Calu3 (cell line): Measurements from ENCODE around the gene LINGO1. TPM values are rescaled to one million over a fixed set of nuclear protein-coding genes. Genes with fewer than 3 reads are reported as not detected.

Experiments used
- BruUV-seq: library from RNA; stranded (reverse); fragments of 400-500 nt; replicated peaks from 2 replicates; lab custom pipeline; 2021; lab: Mats Ljungman, UMichigan
- CTCF ChIA-PET: fragments of 300-600 bp; sonication (Branson Sonifier 250); formaldehyde crosslinking; loops from one replicate; lab custom pipeline; 2022; ENCODE audit warnings: antibody characterized with exemption; lab: Charles Lee
- DNase-seq: peaks from one replicate; pipeline ENCODE4 v3.0.0; 2022
- H3K27ac Mint-ChIP-seq: one replicate; pipeline ENCODE4 v1.8.0; 2022; ENCODE audit warnings: mixed read lengths; ENCODE audit not compliant: unreplicated experiment
- H3K27me3 Mint-ChIP-seq: one replicate; pipeline ENCODE4 v1.8.0; 2022; ENCODE audit warnings: mixed read lengths; ENCODE audit not compliant: unreplicated experiment
- H3K36me3 Mint-ChIP-seq: one replicate; pipeline ENCODE4 v1.8.0; 2022; ENCODE audit warnings: mild to moderate bottlenecking, moderate library complexity, mixed read lengths; ENCODE audit not compliant: insufficient read depth, unreplicated experiment
- H3K4me1 Mint-ChIP-seq: one replicate; pipeline ENCODE4 v1.8.0; 2022; ENCODE audit warnings: mild to moderate bottlenecking, low read depth, mixed read lengths; ENCODE audit not compliant: unreplicated experiment
- H3K4me3 Mint-ChIP-seq: one replicate; pipeline ENCODE4 v1.8.0; 2022; ENCODE audit warnings: mild to moderate bottlenecking, low read depth, moderate library complexity, mixed read lengths; ENCODE audit not compliant: unreplicated experiment
- H3K9me3 Mint-ChIP-seq: one replicate; pipeline ENCODE4 v1.8.0; 2022; ENCODE audit warnings: low read depth, mixed read lengths; ENCODE audit not compliant: unreplicated experiment
- CTCF ChIP-seq: fragments of 200-600 bp; IDR thresholded peaks from one replicate; pipeline ENCODE4 v1.8.0; 2022; ENCODE audit warnings: antibody characterized with exemption; ENCODE audit not compliant: unreplicated experiment
- intact Hi-C: fragments of 100-400 bp; cut with micrococcal nuclease; formaldehyde crosslinking; loops from one replicate; pipeline ENCODE4 v1.10.0; 2022; ENCODE audit not compliant: unreplicated experiment
- total RNA-seq: library from RNA; stranded (reverse); gene quantifications from 2 replicates; pipeline ENCODE4 v1.2.3, GENCODE V29; 2022

The LINGO1 gene
- total RNA-seq, 1 experiment from 2014 or later, result not detected

GRCh38 chr15:77627581-77627980 lies 5.1 kb downstream of the LINGO1 start:
- CTCF ChIA-PET, result no interaction called here
- Mint-ChIP-seq H3K4me1 (no peaks in the 10 kb centered on the region), H3K9me3 (no peaks in the 10 kb centered on the region), H3K27ac (no peak overlapping the region), H3K4me3 (no peak overlapping the region), H3K27me3 (peaks cover 92% of the 10 kb centered on the region), H3K36me3 (no peaks in the 10 kb centered on the region)
- TF ChIP-seq CTCF, result no peak
- no peak for DNase-seq
- no TSS peak for BruUV-seq
- intact Hi-C loops, result no loop called here

- H3K4me1 Mint-ChIP-seq, result no peaks in the 10 kb centered on the region
- intact Hi-C loops, result no loop called here
- H3K9me3 Mint-ChIP-seq, result no peaks in the 10 kb centered on the region
- H3K27me3 Mint-ChIP-seq, result peaks cover 97% of the 10 kb centered on the region
- H3K27ac Mint-ChIP-seq, result no peak overlapping the region
- no peak for DNase-seq
- no peaks in the 10 kb centered on the region for H3K36me3 Mint-ChIP-seq
- CTCF ChIA-PET, result interaction anchor here (1.1 kb wide), 1 partner anchor 10 kb away, joined by 4 read pairs; no protein-coding TSS in a partner anchor
- H3K4me3 Mint-ChIP-seq, result no peak overlapping the region
- TF ChIP-seq CTCF, result no peak
- BruUV-seq, result no TSS peak
Observed at GRCh38 chr15:77627067-77627466, 5.6 kb downstream of the LINGO1 start.

- BruUV-seq, result no TSS peak
- no peak for TF ChIP-seq CTCF
Observed at GRCh38 chr15:77626002-77626401, 6.7 kb downstream of the LINGO1 start.

GRCh38 chr15:77625376-77625775 lies 7.3 kb downstream of the LINGO1 start:
- TF ChIP-seq CTCF, result no peak
- intact Hi-C loops, result no loop called here
- CTCF ChIA-PET, result interaction anchor here (0.8 to 1.3 kb wide), 2 partner anchors 17 to 481 kb away, joined by 3 read pairs; no protein-coding TSS in a partner anchor
- Mint-ChIP-seq H3K4me1 (no peaks in the 10 kb centered on the region), H3K9me3 (no peaks in the 10 kb centered on the region), H3K27me3 (peaks cover 88% of the 10 kb centered on the region), H3K36me3 (no peaks in the 10 kb centered on the region), H3K4me3 (no peak overlapping the region), H3K27ac (no peak overlapping the region)
- BruUV-seq, result no TSS peak
- DNase-seq, result no peak

More at GRCh38 chr15:77626002-77626401, 6.7 kb downstream of the LINGO1 start:
- Mint-ChIP-seq H3K27ac (no peak overlapping the region), H3K36me3 (no peaks in the 10 kb centered on the region), H3K27me3 (peaks cover 94% of the 10 kb centered on the region), H3K4me3 (no peak overlapping the region), H3K9me3 (no peaks in the 10 kb centered on the region), H3K4me1 (no peaks in the 10 kb centered on the region)
- CTCF ChIA-PET, result interaction anchor here (1.1 kb wide), 1 partner anchor 8 kb away, joined by 4 read pairs; no protein-coding TSS in a partner anchor
- intact Hi-C loops, result no loop called here
- no peak for DNase-seq
